ENCODE data around the gene HSDL1.

Gene HSDL1

GRCh38 chr16:84079664-84080063 is 65.3 kb downstream of the HSDL1 start:
- DNase-seq: no peak

DNA sequence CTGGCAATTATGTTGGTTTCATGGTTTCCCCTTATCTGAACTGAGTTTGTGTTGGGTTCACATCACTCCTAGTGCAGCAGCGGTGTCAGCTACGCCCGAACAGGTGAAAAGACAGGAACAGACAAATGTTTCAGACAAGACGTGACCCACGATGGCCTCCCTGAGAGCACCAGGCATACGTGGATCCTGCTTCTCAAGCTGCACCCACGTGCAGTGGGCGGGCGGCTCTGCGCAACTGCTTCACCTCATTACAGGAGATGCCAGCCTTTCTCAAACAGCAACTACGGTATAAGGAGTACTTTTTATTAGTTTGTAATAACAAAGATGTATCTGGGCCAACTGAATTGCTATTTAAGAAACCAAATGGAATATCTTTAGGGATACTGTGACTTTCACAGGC is 69.6 kb downstream of the HSDL1 start:
- DNase-seq: no peak

DNA sequence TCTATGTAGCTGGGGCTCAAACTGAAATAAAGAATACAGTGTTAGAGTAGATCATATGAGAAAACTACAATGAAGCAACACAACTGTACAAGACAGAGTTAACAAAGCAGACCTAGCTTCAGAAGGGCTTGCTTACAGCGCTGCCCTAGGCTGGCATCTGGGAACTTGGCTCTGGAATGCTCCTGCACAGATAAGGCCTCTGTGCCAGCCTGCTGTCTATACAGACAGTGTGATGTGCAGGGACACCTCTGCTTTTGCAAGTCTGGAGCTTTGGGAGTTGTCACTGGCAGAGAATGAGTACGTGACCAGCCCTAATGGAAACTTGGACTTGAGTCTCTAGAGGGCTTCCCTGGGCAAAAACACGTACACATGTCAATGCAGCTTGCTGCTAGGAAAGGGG is 70.3 kb downstream of the HSDL1 start:
- no peak for DNase-seq

Measured in fibroblast of skin of right biceps (primary cell).